Fibroblast of villous mesenchyme (primary cell): Measurements from ENCODE around the gene GPRC5B. TPM values are rescaled to one million over a fixed set of nuclear protein-coding genes. Genes with fewer than 3 reads are reported as not detected.

ENCODE experiments used
- DNase-seq: peaks from one replicate; pipeline ENCODE4 v3.0.0-alpha.2; 2010; ENCODE audit warnings: low read depth
- H3K4me3 ChIP-seq: 2 replicates; pipeline ENCODE4 v1.5.1; 2011; ENCODE audit warnings: low read depth, mild to moderate bottlenecking, low read length
- total RNA-seq: library from RNA; depleted of rRNA; stranded (reverse); fragments of >200 nt; gene quantifications from 2 replicates; pipeline ENCODE4 v1.2.3, GENCODE V29; 2012
- TF ChIP-seq, protein P1 (sequence below): IDR thresholded peaks from 2 replicates; pipeline ENCODE4 v1.5.1; 2012; ENCODE audit warnings: low read depth, mild to moderate bottlenecking, low read length; ENCODE audit not compliant: insufficient read depth

Gene GPRC5B
- total RNA-seq, 1 donor, result 21.6 TPM

- TF ChIP-seq, protein P1, sequence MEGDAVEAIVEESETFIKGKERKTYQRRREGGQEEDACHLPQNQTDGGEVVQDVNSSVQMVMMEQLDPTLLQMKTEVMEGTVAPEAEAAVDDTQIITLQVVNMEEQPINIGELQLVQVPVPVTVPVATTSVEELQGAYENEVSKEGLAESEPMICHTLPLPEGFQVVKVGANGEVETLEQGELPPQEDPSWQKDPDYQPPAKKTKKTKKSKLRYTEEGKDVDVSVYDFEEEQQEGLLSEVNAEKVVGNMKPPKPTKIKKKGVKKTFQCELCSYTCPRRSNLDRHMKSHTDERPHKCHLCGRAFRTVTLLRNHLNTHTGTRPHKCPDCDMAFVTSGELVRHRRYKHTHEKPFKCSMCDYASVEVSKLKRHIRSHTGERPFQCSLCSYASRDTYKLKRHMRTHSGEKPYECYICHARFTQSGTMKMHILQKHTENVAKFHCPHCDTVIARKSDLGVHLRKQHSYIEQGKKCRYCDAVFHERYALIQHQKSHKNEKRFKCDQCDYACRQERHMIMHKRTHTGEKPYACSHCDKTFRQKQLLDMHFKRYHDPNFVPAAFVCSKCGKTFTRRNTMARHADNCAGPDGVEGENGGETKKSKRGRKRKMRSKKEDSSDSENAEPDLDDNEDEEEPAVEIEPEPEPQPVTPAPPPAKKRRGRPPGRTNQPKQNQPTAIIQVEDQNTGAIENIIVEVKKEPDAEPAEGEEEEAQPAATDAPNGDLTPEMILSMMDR, result no peak
- no peak overlapping the region for H3K4me3 ChIP-seq
- no peak for DNase-seq
These were observed 26.9 kb downstream of the GPRC5B start for GRCh38 chr16:19857593-19858339.

- TF ChIP-seq, protein P1, result no peak
- DNase-seq, result no peak
- no peak overlapping the region for H3K4me3 ChIP-seq
These were observed 28.5 kb downstream of the GPRC5B start for GRCh38 chr16:19856120-19856519.

DNA sequence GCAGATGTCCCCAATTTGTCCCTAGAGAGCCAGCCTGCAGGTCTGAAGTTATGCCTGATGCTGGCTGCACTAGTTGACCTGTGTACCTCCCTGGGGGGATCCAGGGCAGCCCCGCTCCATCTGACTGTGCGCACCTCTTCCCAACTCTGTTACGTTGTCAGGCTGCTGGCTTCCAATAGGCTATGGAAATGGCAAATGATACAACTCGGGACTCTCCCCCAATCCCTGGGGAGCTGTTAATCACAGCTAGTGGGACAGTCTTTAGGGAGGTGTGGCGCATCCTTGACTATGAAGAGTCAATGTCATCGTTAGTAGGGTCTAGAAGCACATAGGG is 30.1 kb downstream of the GPRC5B start:
- DNase-seq, result no peak
- no peak overlapping the region for H3K4me3 ChIP-seq
- TF ChIP-seq, protein P1, result no peak

DNA sequence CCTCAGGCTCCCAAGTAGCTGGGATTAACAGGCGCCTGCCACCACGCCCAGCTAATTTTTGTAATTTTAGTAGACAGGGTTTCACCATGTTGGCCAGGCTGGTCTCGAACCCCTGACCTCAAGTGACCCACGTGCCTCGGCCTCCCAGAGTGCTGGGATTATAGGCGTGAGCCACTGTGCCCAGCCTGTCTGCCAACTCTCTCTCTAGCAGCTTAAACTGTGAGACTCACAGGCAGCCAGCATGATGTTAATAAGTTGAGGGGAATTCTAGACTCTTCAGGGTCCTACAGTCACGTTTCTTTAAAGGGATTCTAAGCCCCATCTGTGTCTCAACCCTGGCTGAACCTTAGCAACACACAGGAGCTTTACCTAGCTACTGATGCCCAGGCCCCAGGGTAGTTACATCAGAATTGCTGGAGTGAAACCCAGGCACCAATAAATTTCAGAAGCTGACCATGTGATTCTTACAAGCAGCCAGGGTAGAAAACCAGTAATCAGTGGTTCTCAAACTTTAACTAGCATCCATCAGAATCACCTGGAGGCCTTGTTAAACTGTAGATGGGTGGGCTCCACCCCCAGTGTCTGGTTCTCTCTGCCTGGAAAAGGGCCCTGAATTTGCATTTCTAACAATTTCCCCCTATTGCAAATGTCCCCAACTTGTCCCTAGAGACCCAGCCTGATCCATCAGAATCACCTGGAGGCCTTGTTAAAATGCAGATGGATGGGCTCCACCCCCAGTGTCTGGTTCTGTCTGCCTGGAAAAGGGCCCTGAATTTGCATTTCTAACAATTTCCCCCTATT is 30.7 kb downstream of the GPRC5B start:
- TF ChIP-seq, protein P1, result no peak
- no peak overlapping the region for H3K4me3 ChIP-seq
- DNase-seq, result no peak

DNA sequence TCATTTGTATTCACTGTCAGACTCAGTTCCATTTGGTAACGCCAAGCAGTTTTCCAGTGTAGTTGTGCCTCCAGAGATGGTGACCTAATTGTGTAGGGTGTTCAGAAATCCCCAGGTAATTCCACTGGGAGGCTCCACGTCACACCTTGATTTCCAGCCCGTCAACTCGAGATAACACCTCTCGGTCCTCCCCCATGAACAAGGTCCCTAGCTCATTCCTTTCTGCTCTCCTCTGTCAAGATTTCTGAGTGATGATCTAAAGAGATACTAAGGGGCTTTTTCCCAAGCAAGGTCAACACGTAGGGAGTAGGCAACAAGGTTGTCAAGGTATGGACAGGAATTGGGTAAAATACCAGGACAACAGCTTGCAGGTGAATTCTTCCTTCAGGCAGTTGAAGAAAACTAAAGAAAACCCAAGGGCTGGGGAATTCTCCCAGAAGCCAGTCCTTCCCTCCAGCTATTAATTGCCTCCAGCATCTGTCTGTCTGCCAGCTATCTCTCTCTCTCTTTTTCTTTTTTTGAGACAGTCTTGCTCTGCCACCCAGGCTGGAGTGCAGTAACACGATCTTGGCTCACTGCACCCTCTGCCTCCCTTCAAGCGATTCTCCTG is 31.4 kb downstream of the GPRC5B start:
- no peak for DNase-seq
- H3K4me3 ChIP-seq, result no peak overlapping the region
- TF ChIP-seq, protein P1, result no peak

GRCh38 chr16:19851476-19851875 is 33.2 kb downstream of the GPRC5B start:
- DNase-seq, result no peak
- TF ChIP-seq, protein P1, result no peak
- H3K4me3 ChIP-seq, result no peak overlapping the region
